Subcutaneous adipose tissue (tissue), 4 donors: ENCODE data around the gene OLR1. TPM values are rescaled to one million over a fixed set of nuclear protein-coding genes. Genes with fewer than 3 reads are reported as not detected.

Source experiments
- CTCF ChIP-seq: fragments of 450-650 bp; IDR thresholded peaks from one replicate; pipeline ENCODE4 v1.5.1; 2016; ENCODE audit warnings: low read depth, mild to moderate bottlenecking, control low read depth, antibody characterized with exemption, moderate library complexity
- total RNA-seq, 4 donors: library from RNA; depleted of rRNA; stranded (reverse); fragments of >200 nt; gene quantifications; one replicate each; pipeline ENCODE4 v1.1.0, GENCODE V29; 2016

The OLR1 gene
- total RNA-seq, 4 donors from 2014 or later: 0.88 to 8.7 (median 3.3) TPM; not detected in 1

DNA sequence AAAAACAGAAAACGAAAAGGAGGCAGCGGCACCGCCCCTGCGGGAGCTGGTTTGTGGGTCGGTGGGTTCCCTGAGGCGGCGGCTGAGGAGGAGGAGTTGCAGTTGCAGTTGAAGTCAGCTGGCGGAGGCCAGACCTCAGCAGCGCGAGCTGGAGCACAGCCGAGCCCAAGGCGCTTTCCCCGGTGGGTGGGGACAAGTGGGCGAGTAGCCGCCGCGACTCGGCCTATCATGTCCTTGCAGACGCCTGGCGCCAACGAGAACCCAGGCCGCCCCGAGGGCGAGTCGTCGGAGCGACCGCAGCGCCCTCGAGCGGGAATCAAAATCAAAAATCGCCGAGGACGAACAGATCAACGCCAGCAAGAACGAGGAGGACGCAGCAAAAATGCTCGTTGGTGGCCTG lies 60.5 kb downstream of the OLR1 start:
- no peak for TF ChIP-seq CTCF

DNA sequence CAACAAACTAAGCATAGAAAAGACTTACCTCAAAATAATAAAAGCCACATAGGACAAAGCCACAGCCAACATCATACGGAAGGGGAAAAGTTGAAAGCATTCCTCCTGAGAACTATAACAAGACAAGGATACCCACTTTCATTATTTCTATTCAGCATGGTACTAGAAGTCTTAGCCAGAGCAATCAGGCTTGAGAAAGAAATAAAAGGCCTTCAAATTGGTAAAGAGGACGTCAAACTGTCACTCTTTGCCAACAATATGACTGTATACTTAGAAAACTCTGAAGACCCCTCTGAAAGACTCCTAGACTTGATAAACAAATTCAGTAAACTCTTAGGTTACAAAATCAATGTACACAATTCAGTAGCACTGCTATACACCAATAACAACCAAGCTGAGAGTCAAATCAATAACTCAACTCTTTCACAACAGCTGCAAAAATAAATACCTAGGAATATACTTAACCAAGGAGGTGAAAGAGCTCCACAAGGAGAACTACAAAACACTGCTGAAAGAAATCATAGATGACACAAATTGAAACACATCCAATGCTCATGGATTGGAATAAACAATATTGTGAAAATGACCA lies 61.6 kb downstream of the OLR1 start:
- no peak for TF ChIP-seq CTCF

Other genes starting within 250 kb of the OLR1 start
- gene CLEC2A, start 239.8 kb downstream of the OLR1 start, total RNA-seq: not detected
- 10 to 100 TPM in 2 of 4 donors, 1 to 10 TPM in 1, not detected in 1; 2.4 to 12.9 (median 12.2) TPM for gene CLEC12A, start 200.7 kb downstream of the OLR1 start, total RNA-seq
- not detected for gene CLEC1B, start 173.0 kb downstream of the OLR1 start, total RNA-seq
- gene CLEC12B, start 161.5 kb downstream of the OLR1 start, total RNA-seq: 1 to 10 TPM in 1 of 4 donors, under 1 TPM in 1, not detected in 2; 0.51 to 9.8 TPM
- gene CLEC9A, start 141.4 kb downstream of the OLR1 start, total RNA-seq: not detected
- 10 to 100 TPM in 2 of 4 donors, 1 to 10 TPM in 2; 2.9 to 10.7 (median 7.2) TPM for gene CLEC1A, start 73.1 kb downstream of the OLR1 start, total RNA-seq
- gene CLEC7A, start 41.9 kb downstream of the OLR1 start, total RNA-seq: 10 to 100 TPM; 14.7 to 87.5 (median 23.0) TPM
- gene TMEM52B, start 6.9 kb upstream of the OLR1 start, total RNA-seq: under 1 TPM in 1 of 4 donors, not detected in 3; 0.85 TPM
- gene GABARAPL1, start 40.7 kb upstream of the OLR1 start, total RNA-seq: 100 to 1,000 TPM; 187 to 200 (median 190) TPM
- 1 to 10 TPM; 1.3 to 7.0 (median 1.6) TPM for gene KLRD1, start 135.7 kb upstream of the OLR1 start, total RNA-seq
- 1 to 10 TPM; 2.3 to 4.9 (median 3.3) TPM for gene KLRK1, start 217.9 kb upstream of the OLR1 start, total RNA-seq
- gene KLRC4, start 237.6 kb upstream of the OLR1 start, total RNA-seq: under 1 TPM in 1 of 4 donors, not detected in 3; 0.51 TPM
- gene KLRC3, start 248.5 kb upstream of the OLR1 start, total RNA-seq: not detected